HepG2 (cell line): ENCODE measurements around the gene DNAJC7. TPM values are rescaled to one million over a fixed set of nuclear protein-coding genes. Genes with fewer than 3 reads are reported as not detected.

Experiments
- HDAC1 ChIP-seq: sonication (generic); formaldehyde crosslinking; IDR thresholded peaks from 2 replicates; pipeline ENCODE4 v1.5.1; 2020; ENCODE audit warnings: mild to moderate bottlenecking, missing genetic modification reagents
- HNRNPK ChIP-seq: fragments of 200-400 bp; formaldehyde crosslinking; IDR thresholded peaks from 2 replicates; pipeline ENCODE4 v1.6.1; 2018; ENCODE audit warnings: low read length, low read depth, moderate library complexity, mild to moderate bottlenecking; ENCODE audit not compliant: poor library complexity, severe bottlenecking
- KIAA2018 ChIP-seq: sonication (generic); formaldehyde crosslinking; IDR thresholded peaks from 2 replicates; pipeline ENCODE4 v1.5.0; 2020; ENCODE audit warnings: mild to moderate bottlenecking, missing genetic modification reagents, borderline replicate concordance
- POLR2A ChIP-seq, 2 experiments: IDR thresholded peaks; 2 replicates each; pipeline ENCODE4 v1.6.1; 2011; ENCODE audit warnings: low read depth in 2 of 2, low read length in 2 of 2, mild to moderate bottlenecking in 1 of 2, moderate library complexity in 1 of 2; ENCODE audit not compliant: insufficient read depth in 1 of 2
- RBAK ChIP-seq: sonication (generic); formaldehyde crosslinking; IDR thresholded peaks from 2 replicates; pipeline ENCODE4 v1.5.1; 2020; ENCODE audit warnings: mild to moderate bottlenecking, missing genetic modification reagents
- SALL1 ChIP-seq: sonication (generic); formaldehyde crosslinking; IDR thresholded peaks from 2 replicates; pipeline ENCODE4 v1.8.0; 2022; ENCODE audit warnings: mild to moderate bottlenecking, missing genetic modification reagents
- SMC3 ChIP-seq: IDR thresholded peaks from 2 replicates; pipeline ENCODE4 v1.6.1; 2011; ENCODE audit warnings: low read length, improper control_type of control experiment
- SRSF1 ChIP-seq: fragments of 200-400 bp; formaldehyde crosslinking; optimal IDR thresholded peaks from 2 replicates; pipeline ENCODE3; 2017; ENCODE audit warnings: mild to moderate bottlenecking, low read depth, low read length, moderate library complexity
- TARDBP ChIP-seq: sonication (generic); formaldehyde crosslinking; IDR thresholded peaks from 2 replicates; pipeline ENCODE4 v1.8.0; 2022; ENCODE audit warnings: mild to moderate bottlenecking, missing genetic modification reagents
- ZBTB20 ChIP-seq: sonication (generic); formaldehyde crosslinking; IDR thresholded peaks from 2 replicates; pipeline ENCODE4 v1.8.1; 2023; ENCODE audit warnings: missing genetic modification reagents, low read depth, mild to moderate bottlenecking, borderline replicate concordance
- ZBTB34 ChIP-seq: sonication (generic); formaldehyde crosslinking; IDR thresholded peaks from 2 replicates; pipeline ENCODE4 v1.8.0; 2022; ENCODE audit warnings: mild to moderate bottlenecking, missing genetic modification reagents
- ZEB1 ChIP-seq: IDR thresholded peaks from 2 replicates; pipeline ENCODE4 v1.6.1; 2012; ENCODE audit warnings: mild to moderate bottlenecking, low read depth, inconsistent platforms; ENCODE audit not compliant: insufficient replicate concordance
- ZNF232 ChIP-seq: sonication (generic); formaldehyde crosslinking; IDR thresholded peaks from 2 replicates; pipeline ENCODE4 v1.4.0; 2020; ENCODE audit warnings: missing genetic modification reagents, borderline replicate concordance
- ZNF496 ChIP-seq: sonication (generic); formaldehyde crosslinking; IDR thresholded peaks from 2 replicates; pipeline ENCODE4 v1.8.1; 2023; ENCODE audit warnings: mild to moderate bottlenecking, moderate library complexity, missing genetic modification reagents; ENCODE audit not compliant: insufficient replicate concordance
- ZNF644 ChIP-seq: IDR thresholded peaks from 2 replicates; pipeline ENCODE4 v1.6.1; 2016; ENCODE audit warnings: low read depth
- ZNF879 ChIP-seq: sonication (generic); formaldehyde crosslinking; IDR thresholded peaks from 2 replicates; pipeline ENCODE4 v1.8.1; 2023; ENCODE audit warnings: missing genetic modification reagents
- ZNF883 ChIP-seq: sonication (generic); formaldehyde crosslinking; IDR thresholded peaks from 2 replicates; pipeline ENCODE4 v1.5.1; 2020; ENCODE audit warnings: mild to moderate bottlenecking, missing genetic modification reagents; ENCODE audit errors: not compliant biosample characterization
- ZSCAN21 ChIP-seq: sonication (generic); formaldehyde crosslinking; IDR thresholded peaks from 2 replicates; pipeline ENCODE4 v1.8.0; 2022; ENCODE audit warnings: mild to moderate bottlenecking, missing genetic modification reagents, moderate library complexity, borderline replicate concordance
- polyA plus RNA-seq, 8 experiments: library from polyadenylated mRNA; depleted of rRNA in 3 of 8; stranded (reverse) in 7 of 8; unstranded in 1 of 8; fragments of >200 nt; fragmentation: Illumina TruSeq in 4 of 8; extraction: Trizol in 4 of 8; gene quantifications; 2 replicates each; pipeline versions ENCODE4 v1.2.1 to v1.2.3, GENCODE V29; 2011 to 2016; ENCODE audit warnings: low read depth in 4 of 8, missing spikeins in 1 of 8, mixed read lengths in 1 of 8; ENCODE audit not compliant: insufficient read depth in 1 of 8
- total RNA-seq, 5 experiments: library from RNA; depleted of rRNA; stranded (reverse); fragments of >200 nt; fragmentation: Illumina TruSeq; extraction: Trizol; gene quantifications; 2 replicates each; pipeline ENCODE4 v1.2.3, GENCODE V29; 2016; ENCODE audit warnings: low read depth in 1 of 5

The DNAJC7 gene
- total and polyA plus RNA-seq, 2 of the 13 experiments (the other 11 are each of a cell fraction or from before 2014, with no cell fraction given) = 47.7 to 132 TPM

GRCh38 chr17:41959336-41960095 lies 57.7 kb downstream of the DNAJC7 start (continued):
- no peak for TF ChIP-seq KIAA2018 (CRISPR knock-in tag)
- peak; percentile 85 for TF ChIP-seq SMC3
- TF ChIP-seq TARDBP = peak; percentile 49
- peak; percentile 31; the same call in 1 of the 2 replicates for TF ChIP-seq ZNF644 (CRISPR knock-in tag)
- peak; percentile 66 for TF ChIP-seq SALL1 (CRISPR knock-in tag)
- no peak for TF ChIP-seq ZNF883 (CRISPR knock-in tag)
- peak; percentile 90 for TF ChIP-seq ZSCAN21
- TF ChIP-seq SRSF1 = peak; percentile 46
- 0 out of 2 replicates have a peak, but pooled peaks have one; percentile 48 for TF ChIP-seq HDAC1 (CRISPR knock-in tag)
- TF ChIP-seq HNRNPK = no peak
- 0 out of 2 replicates have a peak, but pooled peaks have one; percentile 23 for TF ChIP-seq ZNF232 (CRISPR knock-in tag)
- no peak for TF ChIP-seq ZBTB34
- no peak for TF ChIP-seq ZNF496 (CRISPR knock-in tag)
- TF ChIP-seq POLR2A (IDR thresholded peaks at IDR 0.05; ENCODE audit: insufficient read depth in 1 of 2, low read depth in 2 of 2, low read length in 2 of 2) = peak; percentile 45 to 57; a peak in 3 of 4 replicates
- 0 out of 2 replicates have a peak, but pooled peaks have one; percentile 60 for TF ChIP-seq ZNF879 (CRISPR knock-in tag)
- 0 out of 2 replicates have a peak, but pooled peaks have one; percentile 44 for TF ChIP-seq RBAK (CRISPR knock-in tag)
- peak; percentile 63 for TF ChIP-seq ZEB1
- peak; percentile 36; the same call in 1 of the 2 replicates for TF ChIP-seq ZBTB20 (CRISPR knock-in tag)
